HepG2 (cell line): ENCODE measurements around the gene ZCCHC12. TPM values are rescaled to one million over a fixed set of nuclear protein-coding genes. Genes with fewer than 3 reads are reported as not detected.

Source experiments
- AHR ChIP-seq: IDR thresholded peaks from 2 replicates; pipeline ENCODE4 v1.6.1; 2018; ENCODE audit warnings: missing genetic modification reagents, missing compliant biosample characterization
- ARID2 ChIP-seq: sonication (generic); formaldehyde crosslinking; IDR thresholded peaks from 2 replicates; pipeline ENCODE4 v1.8.1; 2022; ENCODE audit warnings: mild to moderate bottlenecking, missing genetic modification reagents, borderline replicate concordance
- ARNT2 ChIP-seq: sonication (generic); formaldehyde crosslinking; IDR thresholded peaks from 2 replicates; pipeline ENCODE4 v1.8.0; 2022; ENCODE audit warnings: mild to moderate bottlenecking, low read depth, missing genetic modification reagents, moderate library complexity
- CREM ChIP-seq, 2 experiments: sonication (generic) in 1 of 2; formaldehyde crosslinking in 1 of 2; IDR thresholded peaks; 2 replicates each; pipeline versions ENCODE4 v1.4.0 to v1.6.1; 2016 to 2020; ENCODE audit warnings: antibody characterized with exemption in 1 of 2, mild to moderate bottlenecking in 1 of 2, missing genetic modification reagents in 1 of 2
- DNMT3B ChIP-seq: conservative IDR thresholded peaks from 2 replicates; pipeline ENCODE4 v1.6.1; 2016; ENCODE audit warnings: missing biosample characterization, control low read depth
- FOSL2 ChIP-seq: sonication (generic); formaldehyde crosslinking; IDR thresholded peaks from 2 replicates; pipeline ENCODE4 v1.4.0; 2020; ENCODE audit warnings: missing genetic modification reagents
- JDP2 ChIP-seq: sonication (generic); formaldehyde crosslinking; IDR thresholded peaks from 2 replicates; pipeline ENCODE4 v1.8.1; 2022; ENCODE audit warnings: missing genetic modification reagents, borderline replicate concordance
- KLF13 ChIP-seq: sonication (generic); formaldehyde crosslinking; IDR thresholded peaks from 2 replicates; pipeline ENCODE4 v1.4.0; 2020; ENCODE audit warnings: mild to moderate bottlenecking, missing genetic modification reagents
- KMT2B ChIP-seq: IDR thresholded peaks from 2 replicates; pipeline ENCODE4 v1.6.1; 2016; ENCODE audit warnings: missing genetic modification reagents, missing compliant biosample characterization
- NFYC ChIP-seq: IDR thresholded peaks from 2 replicates; pipeline ENCODE4 v1.6.1; 2016; ENCODE audit warnings: missing genetic modification reagents, missing compliant biosample characterization
- PAF1 ChIP-seq: IDR thresholded peaks from 2 replicates; pipeline ENCODE4 v1.6.1; 2016; ENCODE audit warnings: missing genetic modification reagents, missing compliant biosample characterization
- PATZ1 ChIP-seq: sonication (generic); formaldehyde crosslinking; IDR thresholded peaks from 2 replicates; pipeline ENCODE4 v1.4.0; 2020; ENCODE audit warnings: missing genetic modification reagents
- POLR2A ChIP-seq, 2 experiments: IDR thresholded peaks; 2 replicates each; pipeline ENCODE4 v1.6.1; 2011; ENCODE audit warnings: low read depth in 2 of 2, low read length in 2 of 2, mild to moderate bottlenecking in 1 of 2, moderate library complexity in 1 of 2; ENCODE audit not compliant: insufficient read depth in 1 of 2
- SNRNP70 ChIP-seq: fragments of 200-400 bp; formaldehyde crosslinking; IDR thresholded peaks from 2 replicates; pipeline ENCODE4 v1.6.1; 2017; ENCODE audit warnings: mild to moderate bottlenecking, low read depth, low read length, moderate library complexity
- TCF12 ChIP-seq, 2 experiments: fragments of 450-650 bp in 1 of 2; sonication (generic) in 1 of 2; formaldehyde crosslinking in 1 of 2; IDR thresholded peaks; 2 replicates each; pipeline versions ENCODE4 v1.6.1 to v1.8.0; 2017 to 2022; ENCODE audit warnings: antibody characterized with exemption in 1 of 2, mild to moderate bottlenecking in 1 of 2, missing genetic modification reagents in 1 of 2, moderate library complexity in 1 of 2
- THAP7 ChIP-seq: sonication (generic); formaldehyde crosslinking; IDR thresholded peaks from 2 replicates; pipeline ENCODE4 v1.8.1; 2023; ENCODE audit warnings: mild to moderate bottlenecking, missing genetic modification reagents
- THAP8 ChIP-seq: sonication (generic); formaldehyde crosslinking; IDR thresholded peaks from 2 replicates; pipeline ENCODE4 v1.5.1; 2020; ENCODE audit warnings: missing genetic modification reagents, mild to moderate bottlenecking, borderline replicate concordance
- ZC3H13 ChIP-seq: sonication (generic); formaldehyde crosslinking; IDR thresholded peaks from 2 replicates; pipeline ENCODE4 v1.8.1; 2023; ENCODE audit warnings: mild to moderate bottlenecking, missing genetic modification reagents, moderate library complexity
- ZNF142 ChIP-seq: sonication (generic); formaldehyde crosslinking; IDR thresholded peaks from 2 replicates; pipeline ENCODE4 v1.4.0; 2020; ENCODE audit warnings: missing genetic modification reagents
- ZNF3 ChIP-seq: IDR thresholded peaks from 2 replicates; pipeline ENCODE4 v1.7.0; 2017; ENCODE audit warnings: inconsistent platforms
- ZNF781 ChIP-seq: sonication (generic); formaldehyde crosslinking; IDR thresholded peaks from 2 replicates; pipeline ENCODE4 v1.5.1; 2020; ENCODE audit warnings: borderline replicate concordance, mild to moderate bottlenecking, missing genetic modification reagents; ENCODE audit errors: not compliant biosample characterization
- polyA plus RNA-seq, 8 experiments: library from polyadenylated mRNA; depleted of rRNA in 3 of 8; stranded (reverse) in 7 of 8; unstranded in 1 of 8; fragments of >200 nt; fragmentation: Illumina TruSeq in 4 of 8; extraction: Trizol in 4 of 8; gene quantifications; 2 replicates each; pipeline versions ENCODE4 v1.2.1 to v1.2.3, GENCODE V29; 2011 to 2016; ENCODE audit warnings: low read depth in 4 of 8, missing spikeins in 1 of 8, mixed read lengths in 1 of 8; ENCODE audit not compliant: insufficient read depth in 1 of 8
- total RNA-seq, 5 experiments: library from RNA; depleted of rRNA; stranded (reverse); fragments of >200 nt; fragmentation: Illumina TruSeq; extraction: Trizol; gene quantifications; 2 replicates each; pipeline ENCODE4 v1.2.3, GENCODE V29; 2016; ENCODE audit warnings: low read depth in 1 of 5

The ZCCHC12 gene
- total and polyA plus RNA-seq, 2 of the 13 experiments (the other 11 are each of a cell fraction or from before 2014, with no cell fraction given): 0.05 to 0.20 TPM

- TF ChIP-seq PAF1 (CRISPR knock-in tag) (no peak), ZNF142 (CRISPR knock-in tag) (no peak), NFYC (CRISPR knock-in tag) (no peak), ARNT2 (CRISPR knock-in tag) (0 out of 2 replicates have a peak, but pooled peaks have one; percentile 58), ARID2 (CRISPR knock-in tag) (no peak), JDP2 (CRISPR knock-in tag) (no peak), ZNF781 (no peak), CREM (IDR thresholded peaks at IDR 0.05) (no peak), CREM (CRISPR knock-in tag; IDR thresholded peaks at IDR 0.05) (no peak), FOSL2 (peak; percentile 32; the same call in 1 of the 2 replicates), KLF13 (CRISPR knock-in tag) (no peak), POLR2A (IDR thresholded peaks at IDR 0.05; ENCODE audit: insufficient read depth in 1 of 2, low read depth in 2 of 2, low read length in 2 of 2) (peak; percentile 41 to 57; a peak in 3 of 4 replicates), PATZ1 (CRISPR knock-in tag) (peak; percentile 78), ZC3H13 (no peak), TCF12 (IDR thresholded peaks at IDR 0.05) (no peak), TCF12 (CRISPR knock-in tag; IDR thresholded peaks at IDR 0.05) (no peak), AHR (CRISPR knock-in tag) (no peak), SNRNP70 (no peak), THAP7 (CRISPR knock-in tag) (no peak), KMT2B (peak; percentile 48; the same call in 1 of the 2 replicates), DNMT3B (no peak), ZNF3 (CRISPR knock-in tag) (no peak), THAP8 (CRISPR knock-in tag) (no peak)
These were observed 15.8 kb downstream of the ZCCHC12 start (continued) for GRCh38 chrX:118839334-118839958.
